Prostate gland (tissue), 2 donors: ENCODE results near the gene COL7A1.

Experiments used
- CTCF ChIP-seq, 4 experiments: fragments of 200-600 bp in 2 of 4; fragments of 450-650 bp in 2 of 4; sonication (generic) in 2 of 4; IDR thresholded peaks; 1 replicate in 3 of 4; 2 replicates in 1 of 4; pipeline ENCODE4 v1.5.1; 2016 to 2019; ENCODE audit warnings: antibody characterized with exemption in 4 of 4, mild to moderate bottlenecking in 2 of 4, moderate library complexity in 2 of 4
- POLR2A ChIP-seq: fragments of 450-650 bp; IDR thresholded peaks from one replicate; pipeline ENCODE4 v1.6.1; 2016; ENCODE audit warnings: antibody characterized with exemption, mild to moderate bottlenecking
- POLR2AphosphoS5 ChIP-seq: sonication (generic); formaldehyde crosslinking; IDR thresholded peaks from one replicate; pipeline ENCODE4 v1.6.1; 2017; ENCODE audit warnings: antibody characterized with exemption

GRCh38 chr3:48630407-48630806 is 35.3 kb upstream of the COL7A1 start:
- no peak for TF ChIP-seq POLR2A
- TF ChIP-seq CTCF (IDR thresholded peaks at IDR 0.05) = no peak
- no peak for TF ChIP-seq POLR2AphosphoS5
